G401 (cell line): Measurements from ENCODE around the gene TNNC2. TPM values are rescaled to one million over a fixed set of nuclear protein-coding genes. Genes with fewer than 3 reads are reported as not detected.
"Not testable (repeated sequence)": the region's sequence is repeated elsewhere in the genome, so short reads cannot be mapped to it uniquely, and the experiment has no call there.

Experiments used
- DNase-seq: peaks from one replicate; pipeline ENCODE4 v3.0.0-alpha.2; 2015; ENCODE audit warnings: low spot score
- in situ Hi-C: cut with HindIII; loops from 2 replicates; pipeline ENCODE4 v1.10.0; 2016; ENCODE audit warnings: low sequenced_read_pairs, mixed read lengths
- total RNA-seq: library from RNA; depleted of rRNA; stranded (reverse); fragments of >200 nt; shearing (Covaris generic); gene quantifications from 2 replicates; pipeline ENCODE4 v1.2.3, GENCODE V29; 2014

Gene TNNC2
- total RNA-seq, 1 experiment from 2014 or later: 1.3 TPM

- peak; percentile 45 for DNase-seq
- in situ Hi-C loops: no loop called here
Observed at GRCh38 chr20:45826381-45827019, 612 bp downstream of the TNNC2 start.

GRCh38 chr20:45823949-45824835, 2.9 kb downstream of the TNNC2 start:
- in situ Hi-C loops: no loop called here

GRCh38 chr20:45822857-45823256, 4.3 kb downstream of the TNNC2 start:
- in situ Hi-C loops: no loop called here

More at GRCh38 chr20:45823949-45824835, 2.9 kb downstream of the TNNC2 start:
- peak; percentile 30 for DNase-seq

GRCh38 chr20:45821947-45822346, 5.2 kb downstream of the TNNC2 start:
- in situ Hi-C loops: no loop called here
- DNase-seq: no peak

More at GRCh38 chr20:45822857-45823256, 4.3 kb downstream of the TNNC2 start:
- peak; percentile 26 for DNase-seq

GRCh38 chr20:45819466-45819865, 7.6 kb downstream of the TNNC2 start:
- DNase-seq: no peak
- in situ Hi-C loops: no loop called here

GRCh38 chr20:45818239-45818638, 8.9 kb downstream of the TNNC2 start:
- DNase-seq: no peak
- in situ Hi-C loops: no loop called here

- in situ Hi-C loops: no loop called here
Observed at GRCh38 chr20:45817376-45818194, 9.5 kb downstream of the TNNC2 start.

GRCh38 chr20:45816951-45817350, 10.2 kb downstream of the TNNC2 start:
- no peak for DNase-seq
- in situ Hi-C loops: no loop called here

More at GRCh38 chr20:45817376-45818194, 9.5 kb downstream of the TNNC2 start:
- no peak for DNase-seq

GRCh38 chr20:45814314-45814713, 12.8 kb downstream of the TNNC2 start:
- no peak for DNase-seq
- in situ Hi-C loops: no loop called here

GRCh38 chr20:45813489-45813888, 13.6 kb downstream of the TNNC2 start:
- DNase-seq: no peak
- in situ Hi-C loops: no loop called here

- in situ Hi-C loops: no loop called here
- no peak for DNase-seq
Observed at GRCh38 chr20:45813006-45813340, 14.1 kb downstream of the TNNC2 start.

GRCh38 chr20:45812157-45813005, 14.7 kb downstream of the TNNC2 start, which contains the start of gene UBE2C:
UBE2C (plus strand) TSS chr20:45812644; CDS start chr20:45812696, 52 bp downstream.
- peak; percentile 99 for DNase-seq
- in situ Hi-C loops: no loop called here

- DNase-seq: no peak
- in situ Hi-C loops: no loop called here
Observed at GRCh38 chr20:45810191-45810970, 16.7 kb downstream of the TNNC2 start.

GRCh38 chr20:45801851-45802250, 25.3 kb downstream of the TNNC2 start:
- in situ Hi-C loops: no loop called here
- no peak for DNase-seq

- in situ Hi-C loops: no loop called here
- DNase-seq: peak; percentile 71
Observed at GRCh38 chr20:45798935-45799642, 28.0 kb downstream of the TNNC2 start.

- DNase-seq, in situ Hi-C loops: not testable (repeated sequence)
Observed at GRCh38 chr20:45797955-45798354, 29.2 kb downstream of the TNNC2 start.

GRCh38 chr20:45797510-45797909, 29.6 kb downstream of the TNNC2 start:
- not testable (repeated sequence) for DNase-seq

More at GRCh38 chr20:45797510-45797909, 29.6 kb downstream of the TNNC2 start:
- in situ Hi-C loops: not testable (repeated sequence)
